Activated CD4-positive, alpha-beta T cell treated with anti-CD3 and anti-CD28 coated beads, Interleukin-2, amount 50 U/mL, for 48 hours (primary cell): Measurements from ENCODE around the gene SGCD.

Experiments used
- DNase-seq, 2 experiments: peaks; one replicate each; pipeline ENCODE4 v3.0.0-alpha.2; 2020

The SGCD gene

GRCh38 chr5:156523607-156524006, 196.6 kb downstream of the SGCD start:
- no peak for DNase-seq

- no peak for DNase-seq
These were observed 199.3 kb downstream of the SGCD start for GRCh38 chr5:156526081-156526925.

- no peak for DNase-seq
These were observed 200.6 kb downstream of the SGCD start for GRCh38 chr5:156527611-156528010.

GRCh38 chr5:156528673-156529072, 201.7 kb downstream of the SGCD start:
- no peak for DNase-seq

- DNase-seq: no peak
These were observed 202.9 kb downstream of the SGCD start for GRCh38 chr5:156529892-156530291.

GRCh38 chr5:156531199-156531598, 204.2 kb downstream of the SGCD start:
- no peak for DNase-seq

GRCh38 chr5:156532921-156533320, 206.0 kb downstream of the SGCD start:
- DNase-seq: no peak

GRCh38 chr5:156534085-156534484, 207.1 kb downstream of the SGCD start:
- DNase-seq: no peak

GRCh38 chr5:156534906-156535485, 208.0 kb downstream of the SGCD start:
- DNase-seq: no peak

- DNase-seq: no peak
These were observed 213.5 kb downstream of the SGCD start for GRCh38 chr5:156540491-156540890.

GRCh38 chr5:156541582-156541981, 214.6 kb downstream of the SGCD start:
- DNase-seq: no peak

- no peak for DNase-seq
These were observed 216.6 kb downstream of the SGCD start for GRCh38 chr5:156543348-156544145.

GRCh38 chr5:156552855-156553358, 225.9 kb downstream of the SGCD start:
- no peak for DNase-seq

- DNase-seq: no peak
These were observed 229.9 kb downstream of the SGCD start for GRCh38 chr5:156556666-156557406.

GRCh38 chr5:156560002-156560401, 233.0 kb downstream of the SGCD start:
- DNase-seq: no peak

GRCh38 chr5:156561651-156562050, 234.7 kb downstream of the SGCD start:
- no peak for DNase-seq

- no peak for DNase-seq
These were observed 243.7 kb downstream of the SGCD start for GRCh38 chr5:156570615-156571014.

GRCh38 chr5:156581725-156582124, 254.8 kb downstream of the SGCD start:
- no peak for DNase-seq

- DNase-seq: no peak
These were observed 255.2 kb downstream of the SGCD start for GRCh38 chr5:156582193-156582598.

GRCh38 chr5:156584871-156585270, 257.9 kb downstream of the SGCD start:
- DNase-seq: no peak

- no peak for DNase-seq
These were observed 259.0 kb downstream of the SGCD start for GRCh38 chr5:156585999-156586398.

GRCh38 chr5:156587012-156587411, 260.0 kb downstream of the SGCD start:
- DNase-seq: no peak

GRCh38 chr5:156588306-156588705, 261.3 kb downstream of the SGCD start:
- no peak for DNase-seq
